Left renal pelvis (tissue), 4 donors: ENCODE measurements around the gene GJB3. TPM values are rescaled to one million over a fixed set of nuclear protein-coding genes. Genes with fewer than 3 reads are reported as not detected.
"Not testable (repeated sequence)": the region's sequence is repeated elsewhere in the genome, so short reads cannot be mapped to it uniquely, and the experiment has no call there.

Experiments used
- DNase-seq, 4 donors: peaks; one replicate each; pipeline ENCODE4 v3.0.0-alpha.2; 2013; ENCODE audit warnings: low read depth in 4 of 4, low spot score in 3 of 4
- polyA plus RNA-seq, 4 donors: library from polyadenylated mRNA; unstranded; fragments of 120-200 nt; gene quantifications; one replicate each; pipeline ENCODE4 v1.2.1, GENCODE V29; 2013; ENCODE audit not compliant: insufficient read length in 4 of 4

The GJB3 gene
- polyA plus RNA-seq, 4 donors = 0.19 to 0.55 (median 0.26) TPM; not detected in 1

- no peak for DNase-seq
These were observed 21.3 kb upstream of the GJB3 start, which contains the start of gene GJB4 for GRCh38 chr1:34759503-34760357. Gene GJB4 (plus strand): TSS chr1:34759740. CDS start chr1:34761255, 1,515 bp downstream.

GRCh38 chr1:34761176-34761761 is 19.7 kb upstream of the GJB3 start:
- no peak for DNase-seq

- no peak for DNase-seq
These were observed 19.2 kb upstream of the GJB3 start for GRCh38 chr1:34761776-34762307.

GRCh38 chr1:34762474-34763141 is 18.4 kb upstream of the GJB3 start:
- no peak for DNase-seq

- DNase-seq = no peak
These were observed 17.8 kb upstream of the GJB3 start for GRCh38 chr1:34763142-34763781.

- no peak for DNase-seq
These were observed 12.2 kb upstream of the GJB3 start for GRCh38 chr1:34768856-34769255.

- no peak for DNase-seq
These were observed 10.0 kb upstream of the GJB3 start for GRCh38 chr1:34770891-34771504.

- no peak for DNase-seq
These were observed 9.2 kb upstream of the GJB3 start for GRCh38 chr1:34771573-34772371.

- not testable (repeated sequence) for DNase-seq
These were observed 7.9 kb upstream of the GJB3 start for GRCh38 chr1:34773114-34773513.

GRCh38 chr1:34774957-34775356 is 6.1 kb upstream of the GJB3 start:
- DNase-seq = no peak

GRCh38 chr1:34776911-34777310 is 4.1 kb upstream of the GJB3 start:
- no peak for DNase-seq

- no peak for DNase-seq
These were observed 3.3 kb upstream of the GJB3 start for GRCh38 chr1:34777519-34778321.

- DNase-seq = no peak
These were observed 2.6 kb upstream of the GJB3 start for GRCh38 chr1:34778381-34778780.

- DNase-seq = no peak
These were observed 2.0 kb upstream of the GJB3 start for GRCh38 chr1:34779005-34779404.

GRCh38 chr1:34779526-34779925 is 1.5 kb upstream of the GJB3 start:
- DNase-seq = no peak

GRCh38 chr1:34779962-34780361 is 1.1 kb upstream of the GJB3 start:
- no peak for DNase-seq

- no peak for DNase-seq
These were observed 486 bp upstream of the GJB3 start for GRCh38 chr1:34780528-34780927.

- DNase-seq = no peak
These were observed 904 bp downstream of the GJB3 start for GRCh38 chr1:34781844-34782391.
